ENCODE measurements around the gene OPTC.

OPTC gene

GRCh38 chr1:203524152-203524551, 30.2 kb downstream of the OPTC start:
- Histone ChIP-seq H3K9me2 (replicated peaks; ENCODE audit: insufficient read depth, low read length) (no peaks in the 10 kb centered on the region), H3K4me2 (ENCODE audit: low read depth, low read length) (no peak overlapping the region), H3K4me3 (ENCODE audit: low read length) (no peak overlapping the region), H3K27ac (ENCODE audit: low read length) (no peak overlapping the region), H2AFZ (ENCODE audit: low read length) (no peak overlapping the region), H4K20me1 (ENCODE audit: insufficient read depth, low read length) (no peaks in the 10 kb centered on the region), H3K27me3 (replicated peaks; ENCODE audit: insufficient read depth, low read length) (no peaks in the 10 kb centered on the region), H3K4me1 (ENCODE audit: low read length) (no peaks in the 10 kb centered on the region), H3F3A (ENCODE audit: insufficient read depth, low read length) (no peaks in the 10 kb centered on the region), H3K79me2 (ENCODE audit: low read length) (no peaks in the 10 kb centered on the region), H3K36me3 (replicated peaks; ENCODE audit: insufficient read depth, low read length) (no peaks in the 10 kb centered on the region), H3K9ac (ENCODE audit: low read length) (no peak overlapping the region), H3K9me3 (replicated peaks; ENCODE audit: insufficient read depth, low read length) (no peaks in the 10 kb centered on the region)
- no peak for DNase-seq
- TF ChIP-seq EZH2phosphoT487 (IDR thresholded peaks at IDR 0.05; ENCODE audit: low read length) = no peak
- TF ChIP-seq EZH2 (optimal IDR thresholded peaks at IDR 0.05; ENCODE audit: low read depth, low read length) = no peak

- Histone ChIP-seq H3K9me3 (replicated peaks; ENCODE audit: insufficient read depth, low read length) (no peaks in the 10 kb centered on the region), H3K4me2 (ENCODE audit: low read depth, low read length) (no peak overlapping the region), H3K27ac (ENCODE audit: low read length) (no peak overlapping the region), H3K9ac (ENCODE audit: low read length) (no peak overlapping the region), H2AFZ (ENCODE audit: low read length) (no peak overlapping the region), H3K4me3 (ENCODE audit: low read length) (no peak overlapping the region), H4K20me1 (ENCODE audit: insufficient read depth, low read length) (no peaks in the 10 kb centered on the region), H3K27me3 (replicated peaks; ENCODE audit: insufficient read depth, low read length) (no peaks in the 10 kb centered on the region), H3F3A (ENCODE audit: insufficient read depth, low read length) (no peaks in the 10 kb centered on the region), H3K79me2 (ENCODE audit: low read length) (no peaks in the 10 kb centered on the region), H3K4me1 (ENCODE audit: low read length) (no peaks in the 10 kb centered on the region), H3K9me2 (replicated peaks; ENCODE audit: insufficient read depth, low read length) (no peaks in the 10 kb centered on the region), H3K36me3 (replicated peaks; ENCODE audit: insufficient read depth, low read length) (no peaks in the 10 kb centered on the region)
- TF ChIP-seq EZH2 (optimal IDR thresholded peaks at IDR 0.05; ENCODE audit: low read depth, low read length) (no peak), EZH2phosphoT487 (IDR thresholded peaks at IDR 0.05; ENCODE audit: low read length) (no peak), CTCF (IDR thresholded peaks at IDR 0.05; ENCODE audit: low read length) (no peak)
- no peak for DNase-seq
Measured at GRCh38 chr1:203524824-203525223, 30.9 kb downstream of the OPTC start.

- Histone ChIP-seq H3F3A (ENCODE audit: insufficient read depth, low read length) (no peaks in the 10 kb centered on the region), H3K27ac (ENCODE audit: low read length) (no peak overlapping the region), H3K79me2 (ENCODE audit: low read length) (no peaks in the 10 kb centered on the region), H4K20me1 (ENCODE audit: insufficient read depth, low read length) (no peaks in the 10 kb centered on the region), H3K4me1 (ENCODE audit: low read length) (no peaks in the 10 kb centered on the region), H3K9me2 (replicated peaks; ENCODE audit: insufficient read depth, low read length) (no peaks in the 10 kb centered on the region), H3K9me3 (replicated peaks; ENCODE audit: insufficient read depth, low read length) (no peaks in the 10 kb centered on the region), H3K9ac (ENCODE audit: low read length) (no peak overlapping the region), H2AFZ (ENCODE audit: low read length) (no peak overlapping the region), H3K36me3 (replicated peaks; ENCODE audit: insufficient read depth, low read length) (no peaks in the 10 kb centered on the region), H3K4me3 (ENCODE audit: low read length) (no peak overlapping the region), H3K27me3 (replicated peaks; ENCODE audit: insufficient read depth, low read length) (no peaks in the 10 kb centered on the region), H3K4me2 (ENCODE audit: low read depth, low read length) (no peak overlapping the region)
- no peak for DNase-seq
- TF ChIP-seq EZH2 (optimal IDR thresholded peaks at IDR 0.05; ENCODE audit: low read depth, low read length) = no peak
- no peak for TF ChIP-seq EZH2phosphoT487 (IDR thresholded peaks at IDR 0.05; ENCODE audit: low read length)
- no peak for TF ChIP-seq CTCF (IDR thresholded peaks at IDR 0.05; ENCODE audit: low read length)
Measured at GRCh38 chr1:203525685-203526084, 31.7 kb downstream of the OPTC start.

- Histone ChIP-seq H3K4me2 (ENCODE audit: low read depth, low read length) (no peak overlapping the region), H2AFZ (ENCODE audit: low read length) (no peak overlapping the region), H3K9me3 (replicated peaks; ENCODE audit: insufficient read depth, low read length) (no peaks in the 10 kb centered on the region), H3K9ac (ENCODE audit: low read length) (no peak overlapping the region), H3K27me3 (replicated peaks; ENCODE audit: insufficient read depth, low read length) (no peaks in the 10 kb centered on the region), H3K4me1 (ENCODE audit: low read length) (no peaks in the 10 kb centered on the region), H4K20me1 (ENCODE audit: insufficient read depth, low read length) (no peaks in the 10 kb centered on the region), H3K36me3 (replicated peaks; ENCODE audit: insufficient read depth, low read length) (no peaks in the 10 kb centered on the region), H3K4me3 (ENCODE audit: low read length) (no peak overlapping the region), H3K27ac (ENCODE audit: low read length) (no peak overlapping the region), H3K9me2 (replicated peaks; ENCODE audit: insufficient read depth, low read length) (no peaks in the 10 kb centered on the region), H3K79me2 (ENCODE audit: low read length) (no peaks in the 10 kb centered on the region), H3F3A (ENCODE audit: insufficient read depth, low read length) (no peaks in the 10 kb centered on the region)
- TF ChIP-seq CTCF (IDR thresholded peaks at IDR 0.05; ENCODE audit: low read length) = no peak
- TF ChIP-seq EZH2phosphoT487 (IDR thresholded peaks at IDR 0.05; ENCODE audit: low read length) = no peak
- TF ChIP-seq EZH2 (optimal IDR thresholded peaks at IDR 0.05; ENCODE audit: low read depth, low read length) = no peak
- no peak for DNase-seq
Measured at GRCh38 chr1:203526130-203526529, 32.2 kb downstream of the OPTC start.
